ENCODE data around the gene AFF3. TPM values are rescaled to one million over a fixed set of nuclear protein-coding genes. Genes with fewer than 3 reads are reported as not detected.

The AFF3 gene
- polyA plus RNA-seq, 3 donors = 22.1 to 24.9 (median 24.2) TPM

- DNase-seq (ENCODE audit: extremely low read depth in 1 of 11, low read depth in 9 of 11, low spot score in 4 of 11) = no peak
Observed at GRCh38 chr2:99834426-99834825, 308.0 kb downstream of the AFF3 start.

DNA sequence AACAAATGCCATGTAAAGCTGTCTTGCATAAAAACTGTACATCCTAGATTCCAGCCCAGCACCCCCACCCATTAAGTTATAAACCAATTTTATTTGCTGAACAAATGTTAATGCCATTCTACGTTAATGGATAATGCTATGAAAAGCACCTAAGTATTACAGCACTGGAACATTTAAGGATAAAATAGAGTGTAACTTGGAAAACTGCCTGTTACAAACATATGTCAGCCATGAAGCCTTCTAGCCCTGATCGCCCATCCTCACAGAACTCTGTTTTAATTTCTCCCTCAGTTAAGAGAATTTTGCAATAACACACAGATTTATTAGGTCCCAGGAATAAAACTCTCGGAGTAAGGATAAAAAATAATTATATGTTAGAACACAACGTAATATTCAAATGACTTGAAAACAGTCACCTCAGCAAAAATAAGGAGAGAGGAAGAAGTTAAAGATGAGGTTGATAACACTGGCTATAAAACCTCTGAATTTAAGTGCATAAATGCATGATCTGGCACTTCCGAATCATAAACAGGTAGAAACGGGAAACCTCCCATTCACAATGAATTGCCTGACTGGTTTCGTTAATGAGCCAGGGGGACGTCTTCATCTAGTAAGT, 308.7 kb downstream of the AFF3 start:
- DNase-seq (ENCODE audit: extremely low read depth in 1 of 11, low read depth in 9 of 11, low spot score in 4 of 11) = no peak

DNA sequence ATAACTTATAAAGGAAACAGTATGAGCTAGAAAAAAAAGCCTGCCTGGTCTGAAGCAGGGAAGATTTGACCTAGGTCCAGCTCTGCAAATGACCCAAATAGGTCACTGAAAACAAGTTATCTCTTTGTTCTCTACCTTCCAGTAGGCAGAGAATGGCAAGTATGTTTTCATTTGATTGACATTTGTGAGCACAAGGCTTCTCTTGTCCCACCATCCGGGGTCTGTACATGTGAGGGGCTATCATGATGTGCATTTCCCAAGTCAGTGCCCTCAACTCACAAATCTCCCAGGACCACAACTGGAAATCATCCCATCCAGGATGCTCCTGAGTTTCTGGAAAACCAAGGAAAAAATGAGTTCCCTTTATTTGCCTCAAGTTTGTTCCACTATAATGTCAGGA, 309.5 kb downstream of the AFF3 start:
- DNase-seq (ENCODE audit: extremely low read depth in 1 of 11, low read depth in 9 of 11, low spot score in 4 of 11) = no peak

- DNase-seq (ENCODE audit: extremely low read depth in 1 of 11, low read depth in 9 of 11, low spot score in 4 of 11) = no peak
Observed at GRCh38 chr2:99831772-99832171, 310.6 kb downstream of the AFF3 start.

GRCh38 chr2:99827296-99827999, 314.9 kb downstream of the AFF3 start:
- no peak for DNase-seq (ENCODE audit: extremely low read depth in 1 of 11, low read depth in 9 of 11, low spot score in 4 of 11)

DNA sequence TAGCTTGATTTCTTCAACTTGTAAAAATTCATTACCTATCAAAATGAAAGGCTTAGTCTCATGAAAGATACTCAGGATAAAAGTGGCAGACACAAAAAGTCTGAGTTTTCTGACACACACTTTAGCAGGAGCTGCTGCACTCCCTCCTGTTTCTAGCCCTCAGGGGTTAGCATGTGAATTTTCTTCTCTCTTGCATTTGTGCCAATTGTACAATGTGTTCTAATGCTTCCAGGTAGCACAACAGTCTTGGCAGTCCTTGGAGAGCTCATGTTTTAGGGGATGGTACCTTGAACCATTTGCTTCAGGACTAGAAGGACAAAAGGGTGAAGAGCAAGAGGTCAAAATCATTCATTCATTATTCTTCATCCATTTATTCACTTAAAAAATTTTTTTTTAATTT, 316.8 kb downstream of the AFF3 start:
- no peak for DNase-seq (ENCODE audit: extremely low read depth in 1 of 11, low read depth in 9 of 11, low spot score in 4 of 11)

DNA sequence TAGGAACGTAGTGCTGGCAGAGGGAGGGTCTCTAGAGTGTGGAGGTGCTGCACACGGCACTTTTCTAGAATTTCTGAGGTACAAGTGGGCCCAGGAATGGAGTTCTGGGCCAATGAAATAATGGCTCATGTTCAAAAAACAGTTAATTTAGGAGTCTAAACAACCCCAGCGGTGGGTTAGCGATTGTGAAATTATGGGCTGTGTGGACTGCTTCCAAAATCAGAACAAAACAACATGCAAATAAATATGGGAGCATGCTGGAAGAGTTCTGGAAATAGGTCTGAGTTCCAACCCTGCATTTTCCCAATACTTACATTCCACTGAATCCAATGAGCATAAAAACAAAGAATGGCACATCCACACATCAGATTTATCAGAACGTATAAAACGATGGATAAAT, 317.6 kb downstream of the AFF3 start:
- DNase-seq (ENCODE audit: extremely low read depth in 1 of 11, low read depth in 9 of 11, low spot score in 4 of 11) = no peak

GRCh38 chr2:99822474-99823207, 319.7 kb downstream of the AFF3 start:
- no peak for DNase-seq (ENCODE audit: extremely low read depth in 1 of 11, low read depth in 9 of 11, low spot score in 4 of 11)

DNA sequence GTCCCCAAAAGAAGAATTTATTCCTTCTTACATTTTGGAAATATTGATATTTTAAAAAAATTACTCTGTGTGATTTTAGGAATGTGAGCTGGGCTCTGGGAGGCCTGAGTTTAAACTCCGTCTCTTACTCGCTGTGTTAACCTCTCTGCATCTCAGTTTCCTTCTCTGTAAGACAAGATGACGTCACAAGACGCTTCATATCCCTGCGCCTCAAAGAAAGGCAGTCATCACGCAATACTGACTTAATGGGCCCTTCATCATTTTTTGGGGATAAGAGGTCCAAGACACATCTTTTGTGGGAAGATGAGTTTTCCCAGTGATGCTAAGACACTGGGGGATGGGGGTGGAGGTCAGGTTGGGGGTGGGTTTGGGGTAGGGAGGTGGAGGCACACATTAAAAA, 320.4 kb downstream of the AFF3 start:
- DNase-seq (ENCODE audit: extremely low read depth in 1 of 11, low read depth in 9 of 11, low spot score in 4 of 11) = no peak

DNA sequence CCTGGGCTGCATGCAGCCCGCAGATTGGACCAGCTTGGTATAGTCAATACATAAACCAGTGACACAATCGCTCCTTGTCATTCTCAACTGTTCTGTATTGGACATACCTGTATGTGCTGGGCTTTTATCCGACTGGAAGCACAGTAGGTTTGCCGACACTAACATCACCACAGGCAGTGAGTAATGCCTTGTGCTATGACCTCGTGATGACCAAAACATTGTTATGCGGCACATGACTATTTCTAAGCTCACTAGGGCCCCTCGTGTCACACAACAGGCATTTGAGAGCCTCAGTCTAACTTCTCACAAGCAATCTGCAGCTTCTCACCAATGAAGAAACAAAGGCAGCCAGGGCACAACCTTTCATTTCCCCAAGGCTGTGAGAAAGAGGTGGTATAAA, 320.8 kb downstream of the AFF3 start:
- no peak for DNase-seq (ENCODE audit: extremely low read depth in 1 of 11, low read depth in 9 of 11, low spot score in 4 of 11)

DNA sequence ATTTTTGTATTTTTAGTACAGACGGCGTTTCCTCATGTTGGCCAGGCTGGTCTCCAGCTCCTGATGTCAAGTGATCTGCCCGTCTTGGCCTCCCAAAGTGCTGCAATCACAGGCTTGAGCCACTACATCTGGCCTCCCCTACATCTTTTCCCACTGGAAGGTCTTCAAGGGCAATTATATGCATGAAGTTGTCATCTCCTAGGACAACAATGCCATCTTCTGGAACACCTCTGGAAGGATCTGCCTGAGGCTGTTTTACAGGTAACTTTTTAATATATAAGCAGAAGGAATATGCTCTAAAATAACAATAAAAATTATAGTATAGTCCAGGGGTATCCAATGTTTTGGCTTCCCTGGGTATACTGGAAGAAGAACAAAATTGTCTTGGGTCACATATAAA, 321.4 kb downstream of the AFF3 start:
- DNase-seq (ENCODE audit: extremely low read depth in 1 of 11, low read depth in 9 of 11, low spot score in 4 of 11) = no peak

- no peak for DNase-seq (ENCODE audit: extremely low read depth in 1 of 11, low read depth in 9 of 11, low spot score in 4 of 11)
Observed at GRCh38 chr2:99819766-99820165, 322.6 kb downstream of the AFF3 start.

DNA sequence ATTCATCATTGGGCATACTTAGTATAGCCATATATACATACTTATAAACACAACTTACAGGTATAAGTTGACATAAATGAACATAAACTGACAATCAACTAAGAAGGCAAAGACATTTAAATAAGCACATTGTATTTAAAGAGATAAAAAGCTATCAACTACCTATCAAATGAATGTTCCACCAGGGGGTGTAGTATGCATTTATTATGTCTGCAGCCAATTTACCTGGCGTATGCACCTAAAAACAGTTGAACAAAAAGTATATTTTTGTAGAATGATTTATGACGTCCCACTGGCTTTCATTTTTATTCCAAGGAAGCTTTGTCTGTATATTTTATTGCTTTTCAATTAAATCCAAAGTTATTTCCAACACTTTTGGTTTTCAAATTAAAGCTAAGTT, 323.5 kb downstream of the AFF3 start:
- no peak for DNase-seq (ENCODE audit: extremely low read depth in 1 of 11, low read depth in 9 of 11, low spot score in 4 of 11)

GRCh38 chr2:99816908-99817307, 325.5 kb downstream of the AFF3 start:
- no peak for DNase-seq (ENCODE audit: extremely low read depth in 1 of 11, low read depth in 9 of 11, low spot score in 4 of 11)

DNA sequence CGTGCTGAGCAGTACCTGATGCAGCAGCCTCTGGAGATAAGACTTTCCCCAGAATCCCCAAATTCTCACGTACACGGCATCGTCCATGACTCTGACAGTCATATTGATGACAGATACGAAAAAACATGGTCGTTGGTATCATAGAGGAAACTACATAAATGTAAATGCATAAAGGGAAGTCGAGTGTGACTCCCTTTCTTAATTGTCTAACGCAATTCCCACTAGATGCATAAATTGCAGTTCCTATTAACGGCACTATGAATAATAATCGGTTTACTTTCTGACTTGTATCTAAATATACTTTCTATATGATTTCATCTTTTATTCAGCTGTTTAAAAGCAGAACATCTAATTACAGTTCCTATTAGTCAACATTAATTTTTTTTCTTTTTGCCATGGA, 330.0 kb downstream of the AFF3 start:
- no peak for DNase-seq (ENCODE audit: extremely low read depth in 1 of 11, low read depth in 9 of 11, low spot score in 4 of 11)

GRCh38 chr2:99811544-99811943, 330.8 kb downstream of the AFF3 start:
- DNase-seq (ENCODE audit: extremely low read depth in 1 of 11, low read depth in 9 of 11, low spot score in 4 of 11) = no peak

- no peak for DNase-seq (ENCODE audit: extremely low read depth in 1 of 11, low read depth in 9 of 11, low spot score in 4 of 11)
Observed at GRCh38 chr2:99810225-99810624, 332.2 kb downstream of the AFF3 start.

DNA sequence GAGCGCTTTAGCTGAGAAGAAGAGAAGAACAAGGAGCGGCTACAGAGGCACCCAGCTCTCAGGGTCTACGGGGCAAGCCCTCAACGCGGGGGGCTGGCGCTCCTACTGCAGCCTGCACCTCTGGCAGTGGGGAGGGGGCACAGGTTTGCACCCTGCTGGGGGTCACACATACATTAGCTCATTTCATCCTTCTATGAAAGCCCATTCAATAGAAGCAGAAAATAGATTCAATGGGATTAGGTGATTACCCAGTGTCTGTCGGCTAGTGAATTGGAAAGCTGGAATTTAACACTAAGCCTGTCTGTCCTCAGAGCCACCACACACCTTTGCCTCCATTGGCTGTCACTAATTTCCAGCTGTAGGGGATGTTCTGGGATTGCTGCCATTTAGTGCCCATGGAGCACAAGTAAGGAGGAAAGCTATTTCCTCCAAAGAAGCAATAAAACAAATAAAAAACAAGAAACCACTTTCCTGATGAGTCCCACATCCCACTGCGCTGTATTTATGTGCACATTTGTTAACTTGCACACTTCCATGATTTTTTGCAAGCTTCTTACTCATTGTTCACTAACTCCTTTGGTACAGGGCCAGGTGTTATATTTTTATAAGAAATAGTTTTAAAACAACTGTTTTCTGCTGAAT, 333.0 kb downstream of the AFF3 start:
- DNase-seq (ENCODE audit: extremely low read depth in 1 of 11, low read depth in 9 of 11, low spot score in 4 of 11) = no peak

DNA sequence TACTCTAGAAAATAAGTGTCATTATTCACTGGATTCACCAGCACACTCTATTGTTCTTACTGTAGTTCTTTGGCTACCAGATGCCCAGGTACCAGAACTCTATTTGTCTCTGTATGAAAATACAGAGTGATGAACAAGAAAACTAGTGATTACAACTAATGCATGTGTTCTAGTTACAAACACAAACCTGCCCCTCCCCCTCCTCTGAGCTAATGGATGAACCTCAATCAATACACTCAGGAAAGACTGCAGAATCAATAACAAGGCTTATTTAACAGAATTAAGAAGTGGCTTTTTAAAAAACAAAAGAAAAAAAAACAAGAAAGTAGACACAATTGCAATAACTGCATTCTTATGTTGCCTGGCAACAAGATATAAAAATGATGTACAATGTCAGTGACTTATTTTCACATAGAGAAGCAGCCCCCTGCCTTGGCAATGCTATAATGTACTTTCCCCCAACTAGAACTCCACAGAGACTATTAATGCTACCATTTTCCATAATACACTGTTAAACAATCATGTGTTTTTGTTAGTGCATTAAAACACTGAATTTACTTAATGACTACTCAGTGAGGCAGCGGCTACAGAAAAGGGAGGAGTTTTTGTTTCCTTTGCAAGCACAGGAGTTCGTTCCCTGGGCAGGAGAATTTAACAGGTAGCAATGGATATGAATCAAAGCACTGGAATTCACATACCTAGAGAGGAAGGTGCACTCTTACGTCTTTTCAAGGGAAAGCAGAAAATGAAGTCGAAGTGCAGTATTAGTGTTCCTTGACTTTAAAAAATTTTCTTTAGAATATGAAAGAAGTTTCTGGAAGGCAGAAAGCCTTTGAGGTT, 333.8 kb downstream of the AFF3 start:
- no peak for DNase-seq (ENCODE audit: extremely low read depth in 1 of 11, low read depth in 9 of 11, low spot score in 4 of 11)

Measured in renal cortex interstitium (tissue), 11 donors.